ENCODE data around the gene LDLRAD4. TPM values are rescaled to one million over a fixed set of nuclear protein-coding genes. Genes with fewer than 3 reads are reported as not detected.

Gene LDLRAD4
- total RNA-seq, 2 experiments from 2014 or later: 28.4 to 30.1 TPM

DNA sequence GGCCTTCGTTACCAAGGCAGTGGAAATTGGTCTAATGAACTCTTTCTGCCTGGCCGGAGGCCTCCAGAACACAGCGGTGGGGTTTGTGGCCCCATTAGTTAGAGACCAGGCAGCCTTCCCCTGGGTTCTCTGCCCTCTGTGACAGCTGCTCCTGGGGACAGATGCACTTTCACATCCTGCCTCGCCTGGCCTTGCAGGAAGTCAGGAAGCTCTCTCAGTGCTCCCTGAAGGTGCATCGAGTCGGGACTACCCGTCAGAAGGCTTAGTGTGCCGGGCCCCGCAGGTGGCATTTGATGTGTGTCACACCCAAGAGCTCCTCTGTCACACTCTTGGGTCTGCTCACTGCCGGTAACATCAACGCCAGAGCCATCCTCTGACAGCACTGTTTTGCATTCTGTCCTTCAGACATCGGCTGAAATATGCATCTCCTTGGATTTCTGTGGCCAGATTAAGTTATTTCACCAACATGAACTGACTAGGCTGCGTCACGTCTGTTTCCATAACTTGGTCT lies 158.3 kb downstream of the LDLRAD4 start:
- Mint-ChIP-seq H3K4me1 (ENCODE audit: low read depth) (peaks cover 85% of the 10 kb centered on the region), H3K4me3 (peak overlapping the region; percentile 49), H3K9me3 (no peaks in the 10 kb centered on the region), H3K36me3 (no peaks in the 10 kb centered on the region), H3K27ac (peak overlapping the region; percentile 97), H3K27me3 (no peaks in the 10 kb centered on the region)
- ChIA-PET POLR2A (interaction anchor here (0.6 to 3.1 kb wide), 13 partner anchors 12 to 1464 kb away, joined by 3 to 23 read pairs (median 4); no protein-coding TSS in a partner anchor), CTCF (interaction anchor here (0.8 to 8.9 kb wide), 6 partner anchors 61 to 159 kb away, joined by 3 to 59 read pairs (median 4); partner anchors contain the start of gene LDLRAD4)
- intact Hi-C loops (cut with micrococcal nuclease): loop anchor here (1.0 to 5.0 kb wide), 9 partner anchors 61 to 815 kb away; partner anchors contain the start of genes FAM210A and RNMT
- DNase-seq: peak; percentile 85

DNA sequence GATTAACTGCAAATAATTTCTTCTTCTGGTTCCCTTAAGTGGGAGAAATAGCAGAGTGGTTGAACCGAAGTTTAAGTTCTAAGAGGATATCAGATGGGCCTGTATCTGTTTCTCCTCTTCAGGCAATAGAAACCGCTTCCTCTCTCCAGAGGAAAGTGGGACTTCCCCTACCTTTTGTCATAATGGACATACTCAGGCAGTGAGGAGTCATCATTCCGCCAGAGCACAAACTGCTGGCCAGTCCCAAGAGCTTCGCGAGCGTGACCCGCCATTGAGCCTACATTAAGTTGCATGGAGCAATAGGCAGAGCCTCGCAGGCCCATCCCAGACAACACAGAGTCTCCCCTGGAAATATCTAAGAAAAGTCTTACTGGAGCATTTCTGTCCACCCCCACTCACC lies 158.9 kb downstream of the LDLRAD4 start:
- intact Hi-C loops (cut with micrococcal nuclease): loop anchor here (1.0 to 5.0 kb wide), 8 partner anchors 61 to 815 kb away; partner anchors contain the start of genes FAM210A and RNMT
- H3K9me3 Mint-ChIP-seq: no peaks in the 10 kb centered on the region
- no peaks in the 10 kb centered on the region for H3K36me3 Mint-ChIP-seq
- POLR2A ChIA-PET: interaction anchor here (0.6 to 3.1 kb wide), 10 partner anchors 59 to 1465 kb away, joined by 3 to 23 read pairs (median 8); no protein-coding TSS in a partner anchor
- H3K4me3 Mint-ChIP-seq: peak overlapping the region; percentile 49
- peak; percentile 69 for DNase-seq
- CTCF ChIA-PET: interaction anchor here (0.8 to 8.9 kb wide), 5 partner anchors 61 to 160 kb away, joined by 3 to 59 read pairs (median 4); partner anchors contain the start of gene LDLRAD4
- H3K27me3 Mint-ChIP-seq: no peaks in the 10 kb centered on the region
- peaks cover 85% of the 10 kb centered on the region for H3K4me1 Mint-ChIP-seq (ENCODE audit: low read depth)
- peak overlapping the region; percentile 97 for H3K27ac Mint-ChIP-seq

DNA sequence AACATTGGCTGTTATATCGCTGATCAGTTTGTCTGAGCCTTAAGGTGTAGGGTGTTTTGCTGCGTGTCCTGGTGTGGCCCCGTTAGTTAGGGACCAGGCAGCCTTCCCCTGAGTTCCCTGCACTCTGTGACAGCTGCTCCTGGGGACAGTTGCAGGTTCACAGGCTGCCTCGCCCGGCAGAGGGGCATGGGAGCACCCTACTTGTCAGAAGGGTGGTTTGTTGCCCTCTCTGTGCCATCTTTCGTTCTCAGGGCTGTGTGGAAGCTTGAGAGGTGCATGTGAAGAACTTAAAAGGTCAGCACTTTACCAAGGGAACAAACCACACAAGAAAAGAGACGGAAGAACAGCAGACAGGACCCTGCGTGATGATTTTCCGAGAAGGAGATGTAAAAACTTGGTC lies 159.6 kb downstream of the LDLRAD4 start:
- peaks cover 86% of the 10 kb centered on the region for H3K4me1 Mint-ChIP-seq (ENCODE audit: low read depth)
- H3K4me3 Mint-ChIP-seq: peak overlapping the region; percentile 48
- no peaks in the 10 kb centered on the region for H3K27me3 Mint-ChIP-seq
- peak overlapping the region; percentile 97 for H3K27ac Mint-ChIP-seq
- POLR2A ChIA-PET: interaction anchor here (1.6 to 3.1 kb wide), 5 partner anchors 61 to 234 kb away, joined by 4 to 23 read pairs (median 10); no protein-coding TSS in a partner anchor
- CTCF ChIA-PET: interaction anchor here (1.0 to 8.9 kb wide), 2 partner anchors 112 to 160 kb away, joined by 3 to 59 read pairs; partner anchors contain the start of gene LDLRAD4
- no peak for DNase-seq
- H3K36me3 Mint-ChIP-seq: no peaks in the 10 kb centered on the region
- no peaks in the 10 kb centered on the region for H3K9me3 Mint-ChIP-seq
- intact Hi-C loops (cut with micrococcal nuclease): loop anchor here (5.0 kb wide), 2 partner anchors 241 to 814 kb away; no protein-coding TSS in a partner anchor

DNA sequence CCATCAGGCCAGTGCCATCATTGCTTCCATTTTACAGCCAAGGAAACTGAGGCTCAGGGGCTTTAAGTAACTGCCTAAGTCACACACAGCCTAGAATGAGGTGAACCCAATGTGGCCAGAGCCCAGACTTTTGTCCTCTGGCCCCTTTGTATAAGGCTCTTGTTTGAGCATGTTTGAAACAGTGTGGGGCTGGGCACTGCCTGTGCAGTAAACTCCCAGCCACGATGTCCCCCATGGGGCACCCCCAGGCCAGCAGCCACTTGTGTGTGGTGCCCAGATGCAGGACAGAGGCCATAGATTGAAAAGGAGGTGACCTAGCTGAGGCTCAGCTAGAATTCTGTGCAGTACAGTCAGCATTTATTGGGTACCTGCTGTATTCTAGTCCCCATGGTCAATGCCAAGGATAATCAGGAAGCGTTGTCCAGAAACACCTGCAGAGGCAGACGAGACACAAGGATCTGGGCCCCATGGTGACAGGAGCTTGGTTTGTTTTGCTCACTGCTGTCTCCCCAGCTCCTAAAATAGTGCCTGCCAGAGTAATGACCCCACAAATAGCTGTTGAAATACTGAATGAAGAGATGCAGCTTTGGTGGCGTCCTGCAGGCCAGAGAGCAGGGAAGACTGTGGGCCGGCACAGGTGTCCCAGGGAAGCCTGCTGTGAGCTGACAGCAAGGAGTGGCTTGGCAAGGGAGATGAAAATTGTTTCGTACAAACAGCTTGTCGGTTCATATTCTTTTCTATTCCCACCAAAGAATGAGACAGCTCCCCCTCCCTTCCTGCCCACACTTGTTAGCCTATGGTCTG lies 160.7 kb downstream of the LDLRAD4 start:
- intact Hi-C loops (cut with micrococcal nuclease): loop anchor here (5.0 kb wide), 2 partner anchors 242 to 813 kb away; no protein-coding TSS in a partner anchor
- ChIA-PET CTCF (interaction anchor here (1.0 to 8.9 kb wide), 2 partner anchors 162 to 220 kb away, joined by 3 to 59 read pairs; partner anchors contain the start of gene LDLRAD4), POLR2A (interaction anchor here (0.7 to 3.1 kb wide), 2 partner anchors 99 to 114 kb away, joined by 3 to 23 read pairs; no protein-coding TSS in a partner anchor)
- Mint-ChIP-seq H3K4me3 (peak overlapping the region; percentile 2), H3K27me3 (no peaks in the 10 kb centered on the region), H3K27ac (peak overlapping the region; percentile 97), H3K9me3 (no peaks in the 10 kb centered on the region), H3K36me3 (no peaks in the 10 kb centered on the region), H3K4me1 (ENCODE audit: low read depth) (peaks cover 91% of the 10 kb centered on the region)
- DNase-seq: no peak

DNA sequence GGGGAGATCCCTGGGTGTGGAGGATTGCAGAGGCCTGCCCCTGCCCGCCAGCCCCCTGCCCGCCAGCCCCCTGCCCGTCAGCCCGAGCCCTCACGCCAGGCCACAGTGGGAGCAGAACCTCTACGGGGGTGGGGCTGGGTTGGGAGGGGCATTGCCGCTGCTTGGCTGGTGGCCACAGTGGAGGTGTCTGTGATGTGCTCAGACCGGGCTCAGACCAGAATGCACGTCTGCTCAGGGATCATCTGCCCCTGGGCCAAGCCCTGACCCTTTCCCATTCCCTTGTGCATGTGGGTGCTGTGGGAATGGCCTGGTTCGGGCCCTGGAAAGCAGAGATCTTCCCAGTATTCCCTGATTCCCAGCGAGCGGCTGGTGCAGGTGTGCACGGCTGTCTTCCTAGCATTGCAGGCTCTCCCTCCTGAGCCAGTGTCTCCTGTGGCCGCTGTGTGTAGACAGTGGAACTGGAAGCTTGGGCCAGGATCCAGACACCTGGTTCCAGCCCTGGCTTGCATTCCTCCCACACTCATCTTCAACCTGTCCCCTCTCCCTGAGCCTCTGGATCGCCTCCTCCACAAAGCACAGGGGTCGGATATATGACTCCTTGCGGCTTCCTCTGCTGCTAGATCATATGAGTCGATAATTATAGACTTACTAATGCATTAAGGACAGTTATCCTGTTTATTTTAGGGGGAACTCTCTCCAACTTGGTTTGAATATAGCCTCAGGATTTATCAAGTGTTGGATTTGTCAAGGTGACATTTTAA lies 161.6 kb downstream of the LDLRAD4 start:
- ChIA-PET POLR2A (interaction anchor here (0.7 kb wide), 1 partner anchor 100 kb away, joined by 3 read pairs; no protein-coding TSS in a partner anchor), CTCF (interaction anchor here (1.0 to 8.9 kb wide), 2 partner anchors 162 to 221 kb away, joined by 3 to 59 read pairs; partner anchors contain the start of gene LDLRAD4)
- peaks cover 90% of the 10 kb centered on the region for H3K4me1 Mint-ChIP-seq (ENCODE audit: low read depth)
- H3K27ac Mint-ChIP-seq: no peak overlapping the region
- no peaks in the 10 kb centered on the region for H3K27me3 Mint-ChIP-seq
- DNase-seq: no peak
- no peak overlapping the region for H3K4me3 Mint-ChIP-seq
- intact Hi-C loops (cut with micrococcal nuclease): loop anchor here (5.0 kb wide), 2 partner anchors 243 to 812 kb away; no protein-coding TSS in a partner anchor
- H3K36me3 Mint-ChIP-seq: peaks cover 1% of the 10 kb centered on the region
- no peaks in the 10 kb centered on the region for H3K9me3 Mint-ChIP-seq

DNA sequence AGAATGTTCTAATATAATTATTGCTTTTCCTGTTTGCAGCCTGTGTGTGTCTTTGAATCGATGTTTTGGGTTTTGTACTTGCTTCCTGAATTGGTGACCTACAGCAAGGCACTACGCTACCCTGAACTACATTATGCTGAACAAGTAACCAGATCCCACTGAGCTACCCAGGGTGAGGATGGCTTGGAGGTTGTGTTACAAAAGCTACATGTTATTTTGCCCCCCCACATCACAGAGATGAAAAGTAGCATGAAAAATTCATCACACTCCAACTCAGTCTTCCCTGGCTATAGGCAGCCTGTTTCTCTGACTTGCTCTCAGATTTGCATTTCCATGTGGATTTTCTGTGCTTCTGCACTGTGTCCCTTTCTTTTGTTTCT lies 162.1 kb downstream of the LDLRAD4 start:
- POLR2A ChIA-PET: no interaction called here
- Mint-ChIP-seq H3K4me3 (no peak overlapping the region), H3K27ac (no peak overlapping the region), H3K27me3 (no peaks in the 10 kb centered on the region), H3K4me1 (ENCODE audit: low read depth) (peaks cover 87% of the 10 kb centered on the region), H3K9me3 (no peaks in the 10 kb centered on the region), H3K36me3 (peaks cover 1% of the 10 kb centered on the region)
- no peak for DNase-seq
- intact Hi-C loops (cut with micrococcal nuclease): no loop called here
- CTCF ChIA-PET: interaction anchor here (8.9 kb wide), 1 partner anchor 163 kb away, joined by 59 read pairs; the partner anchor contains the start of gene LDLRAD4

DNA sequence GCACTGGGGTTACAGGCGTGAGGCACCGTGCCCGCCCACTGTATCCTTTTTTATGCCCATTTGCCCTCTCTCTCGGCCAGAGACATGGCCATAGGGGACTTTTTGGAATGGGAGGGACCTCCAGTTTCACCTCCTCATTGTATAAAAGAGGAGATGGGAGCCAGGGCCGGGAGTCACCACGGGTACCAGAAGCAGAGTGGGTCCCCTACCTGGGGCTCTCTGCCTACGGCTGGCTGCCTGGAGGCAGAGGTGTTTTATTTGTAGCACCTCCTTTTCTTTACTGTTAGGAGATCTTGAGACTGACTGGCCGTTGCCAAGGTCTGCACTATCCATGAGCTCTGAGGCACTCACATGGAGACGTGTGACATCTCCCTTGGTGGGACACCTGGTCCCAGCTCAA lies 162.8 kb downstream of the LDLRAD4 start:
- H3K27ac Mint-ChIP-seq: peak overlapping the region; percentile 97
- H3K4me3 Mint-ChIP-seq: peak overlapping the region; percentile 73
- ChIA-PET CTCF (interaction anchor here (0.6 to 2.8 kb wide), 3 partner anchors 9 to 242 kb away, joined by 3 to 13 read pairs (median 3); no protein-coding TSS in a partner anchor), POLR2A (interaction anchor here (1.3 kb wide), 1 partner anchor 102 kb away, joined by 5 read pairs; no protein-coding TSS in a partner anchor)
- H3K4me1 Mint-ChIP-seq (ENCODE audit: low read depth): peaks cover 80% of the 10 kb centered on the region
- no peaks in the 10 kb centered on the region for H3K9me3 Mint-ChIP-seq
- intact Hi-C loops (cut with micrococcal nuclease): no loop called here
- H3K36me3 Mint-ChIP-seq: peaks cover 1% of the 10 kb centered on the region
- DNase-seq: no peak
- H3K27me3 Mint-ChIP-seq: no peaks in the 10 kb centered on the region

DNA sequence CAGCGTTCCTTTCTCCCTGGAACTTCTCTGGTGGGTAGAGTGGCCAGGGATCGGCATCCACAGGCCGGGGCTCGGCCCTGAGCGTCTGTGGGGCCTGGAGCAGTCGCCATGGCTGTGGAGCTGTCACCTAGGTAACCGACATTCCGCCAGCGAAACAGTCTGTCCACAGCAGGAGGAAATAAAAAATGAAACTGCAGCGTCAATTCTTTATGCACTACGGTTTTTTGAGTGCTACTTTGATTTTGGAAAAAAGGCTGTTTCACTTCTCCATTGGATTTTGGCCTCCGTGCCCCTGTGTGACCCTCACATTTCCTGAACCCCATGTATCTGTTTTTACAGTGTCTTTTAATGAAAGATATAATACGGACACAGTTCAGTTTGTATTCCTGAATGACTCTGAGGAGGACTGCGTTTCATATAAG lies 163.4 kb downstream of the LDLRAD4 start:
- no peaks in the 10 kb centered on the region for H3K9me3 Mint-ChIP-seq
- peak; percentile 58 for DNase-seq
- H3K27ac Mint-ChIP-seq: peak overlapping the region; percentile 97
- peak overlapping the region; percentile 73 for H3K4me3 Mint-ChIP-seq
- ChIA-PET CTCF (interaction anchor here (2.8 kb wide), 1 partner anchor 166 kb away, joined by 13 read pairs; no protein-coding TSS in a partner anchor), POLR2A (interaction anchor here (1.3 kb wide), 1 partner anchor 103 kb away, joined by 5 read pairs; no protein-coding TSS in a partner anchor)
- H3K36me3 Mint-ChIP-seq: peaks cover 1% of the 10 kb centered on the region
- no peaks in the 10 kb centered on the region for H3K27me3 Mint-ChIP-seq
- H3K4me1 Mint-ChIP-seq (ENCODE audit: low read depth): peaks cover 74% of the 10 kb centered on the region
- intact Hi-C loops (cut with micrococcal nuclease): loop anchor here (1.0 kb wide), 1 partner anchor 56 kb away; no protein-coding TSS in a partner anchor

DNA sequence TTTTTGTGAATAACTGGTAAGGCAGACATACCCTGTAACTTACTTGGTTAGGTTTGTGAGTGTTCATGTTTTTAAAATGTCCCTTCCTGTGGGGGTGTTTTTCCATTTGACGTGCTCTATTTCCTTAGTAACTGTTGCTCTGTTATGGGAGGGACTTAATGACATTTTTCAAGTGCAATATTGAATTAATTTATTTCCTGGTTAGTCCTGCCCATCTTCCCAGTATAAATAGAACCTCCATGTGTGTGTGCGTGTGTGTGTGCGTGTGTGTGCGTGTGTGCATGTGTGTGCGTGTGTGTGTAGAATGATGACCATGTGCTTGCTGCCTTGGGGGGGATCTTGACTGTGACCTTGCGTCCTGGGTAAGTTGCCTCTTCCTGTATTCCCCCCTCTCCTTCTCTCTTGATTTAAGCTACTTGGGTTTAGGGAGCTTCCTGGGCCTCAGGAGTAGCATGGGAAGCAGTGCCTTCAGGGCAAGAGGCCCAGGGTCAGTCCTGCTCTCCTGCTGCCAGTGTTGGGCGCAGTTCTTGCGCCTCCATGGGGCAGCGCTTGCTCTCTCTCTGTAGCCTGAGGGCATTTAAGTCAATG lies 163.9 kb downstream of the LDLRAD4 start:
- ChIA-PET POLR2A (interaction anchor here (0.7 to 1.3 kb wide), 2 partner anchors 104 to 164 kb away, joined by 3 to 5 read pairs; partner anchors contain the start of gene LDLRAD4), CTCF (interaction anchor here (2.8 kb wide), 1 partner anchor 166 kb away, joined by 13 read pairs; no protein-coding TSS in a partner anchor)
- Mint-ChIP-seq H3K9me3 (no peaks in the 10 kb centered on the region), H3K36me3 (peaks cover 1% of the 10 kb centered on the region), H3K4me1 (ENCODE audit: low read depth) (peaks cover 69% of the 10 kb centered on the region), H3K27ac (peak overlapping the region; percentile 97), H3K27me3 (no peaks in the 10 kb centered on the region), H3K4me3 (peak overlapping the region; percentile 73)
- intact Hi-C loops (cut with micrococcal nuclease): loop anchor here (1.0 kb wide), 1 partner anchor 56 kb away; no protein-coding TSS in a partner anchor
- peak; percentile 48 for DNase-seq

DNA sequence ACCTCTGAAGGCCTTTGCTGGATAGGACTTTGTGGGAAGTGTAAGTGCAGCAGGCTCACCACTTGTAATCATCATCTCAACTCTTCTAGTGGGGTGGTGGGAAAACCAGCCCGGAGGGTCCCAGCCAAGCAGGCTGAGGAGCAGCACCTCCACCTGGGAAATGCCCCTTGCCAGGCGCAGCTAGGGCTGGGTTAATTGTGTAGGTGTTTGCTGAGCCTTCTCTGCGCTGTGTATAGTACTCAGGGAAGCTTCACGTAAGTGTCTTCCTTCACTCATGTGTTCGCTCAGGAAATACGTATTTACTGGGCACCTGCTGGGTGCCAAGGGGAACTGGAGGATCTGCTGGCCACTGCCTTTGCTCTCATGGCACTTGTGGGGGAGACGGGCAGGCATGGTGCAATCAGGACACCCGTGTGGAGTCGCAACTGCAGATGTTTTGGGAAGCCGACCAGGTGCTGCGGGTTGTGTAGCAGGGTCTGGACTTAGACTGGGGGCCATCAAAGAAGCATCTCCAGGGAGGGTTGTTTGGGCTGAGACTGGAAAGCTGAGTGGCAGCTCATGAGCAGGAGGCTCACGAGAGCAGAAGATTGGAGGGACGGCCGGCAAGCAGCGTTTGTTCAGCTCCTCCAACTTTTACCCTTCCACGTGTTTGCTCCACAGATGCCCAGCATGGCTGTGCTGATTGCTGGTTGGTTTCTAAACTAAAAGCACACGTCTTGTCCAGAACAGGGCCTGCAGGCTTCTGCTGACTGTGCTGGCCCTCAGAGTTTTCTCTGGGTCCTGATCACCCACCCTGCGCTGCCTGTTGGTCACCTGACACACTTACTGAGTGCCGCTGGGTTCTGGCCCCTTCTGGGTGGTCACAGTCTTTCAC lies 164.6 kb downstream of the LDLRAD4 start:
- H3K36me3 Mint-ChIP-seq: peaks cover 5% of the 10 kb centered on the region
- H3K27ac Mint-ChIP-seq: peak overlapping the region; percentile 97
- H3K9me3 Mint-ChIP-seq: no peaks in the 10 kb centered on the region
- intact Hi-C loops (cut with micrococcal nuclease): loop anchor here (1.0 kb wide), 1 partner anchor 55 kb away; no protein-coding TSS in a partner anchor
- POLR2A ChIA-PET: interaction anchor here (0.5 to 0.7 kb wide), 2 partner anchors 59 to 164 kb away, joined by 3 read pairs; partner anchors contain the start of gene LDLRAD4
- peaks cover 62% of the 10 kb centered on the region for H3K4me1 Mint-ChIP-seq (ENCODE audit: low read depth)
- CTCF ChIA-PET: interaction anchor here (2.8 kb wide), 1 partner anchor 167 kb away, joined by 13 read pairs; no protein-coding TSS in a partner anchor
- peak; percentile 22 for DNase-seq
- no peaks in the 10 kb centered on the region for H3K27me3 Mint-ChIP-seq
- H3K4me3 Mint-ChIP-seq: peak overlapping the region; percentile 73
